Pancreas (tissue), 10 donors: ENCODE measurements around the gene ATXN1. TPM values are rescaled to one million over a fixed set of nuclear protein-coding genes. Genes with fewer than 3 reads are reported as not detected.

Experiments
- ATAC-seq, 4 donors: fragments of 200-7000 bp; cut with Tn5 transposase; one replicate each; pipeline versions ENCODE4 v1.8.0 to v1.9.1; 2020; ENCODE audit warnings: mild to moderate bottlenecking in 4 of 4, moderate library complexity in 4 of 4
- DNase-seq, 6 donors: peaks; one replicate each; pipeline ENCODE4 v3.0.0-alpha.2; 2020
- FAIRE-seq: peaks from 2 replicates; lab custom pipeline; 2012; peaks lifted over from hg19 to GRCh38; lab: Jason Lieb, UNC
- H3K27ac ChIP-seq, 4 donors: fragments of 200-600 bp; sonication (generic); 1 replicate in 3 of 4; 2 replicates in 1 of 4; pipeline versions ENCODE4 v1.5.0 to v1.8.0; 2020
- H3K27me3 ChIP-seq, 4 donors: fragments of 200-600 bp; one replicate each; pipeline ENCODE4 v1.8.0; 2021
- H3K36me3 ChIP-seq, 3 donors: fragments of 200-600 bp; sonication (generic) in 1 of 3; one replicate each; pipeline versions ENCODE4 v1.5.0 to v1.8.0; 2020 to 2021
- H3K4me1 ChIP-seq, 3 donors: fragments of 200-600 bp; one replicate each; pipeline ENCODE4 v1.8.0; 2021
- H3K4me3 ChIP-seq, 4 donors: fragments of 200-600 bp; sonication (generic) in 2 of 4; one replicate each; pipeline versions ENCODE4 v1.5.0 to v1.8.0; 2020 to 2021
- H3K9me3 ChIP-seq, 4 donors: fragments of 200-600 bp; one replicate each; pipeline ENCODE4 v1.8.0; 2021
- WGBS, 2 donors: extraction: QIAGEN DNeasy Blood & Tissue Kit; methylation state at CpG; one replicate each; pipeline ENCODE4 v1.1.7; 2013; 5-methylcytosine and 5-hydroxymethylcytosine counted together
- intact Hi-C, 3 donors: fragments of 100-400 bp; cut with DNase I; formaldehyde crosslinking; loops; one replicate each; pipeline versions ENCODE4 v1.11.1 to v1.14.2; 2022
- polyA plus RNA-seq, 2 donors: library from polyadenylated mRNA; stranded (reverse); fragments of 200-250 nt; gene quantifications; one replicate each; pipeline ENCODE4 v1.2.3, GENCODE V29; 2013
- total RNA-seq, 6 donors: library from RNA; stranded (reverse); fragmentation: NEBNext Ultra II Directional in 4 of 6; extraction: Animal tissue kit (Norgen Biotek cat#: 25700) in 4 of 6; gene quantifications; one replicate each; pipeline versions ENCODE4 v1.2.1 to v1.2.4, GENCODE V29; 2021 to 2023
- TF ChIP-seq, protein P1 (sequence below), 4 donors: fragments of 200-600 bp; sonication (generic) in 3 of 4; IDR thresholded peaks; one replicate each; pipeline versions ENCODE4 v1.5.0 to v1.8.0; 2021; ENCODE audit warnings: antibody characterized with exemption in 4 of 4
- donor health status: healthy with polysubstance abuse.
- donor health status: DM: no; HTN: no; CAD: no; lungs with moderate emphysema.
- donor health status: DM: no; HTN: no; CAD: no.
- donor health status: control.
- donor health status: control.
- donor health status: Bipolar disorder and iron deficiency.
- donor health status: DM: yes; HTN: yes; CAD: no.
- donor health status: DM: no; HTN: no; CAD: no.
- donor health status: DM: no; HTN: no; CAD: no.
- donor health status: DM: yes; HTN: yes; CAD: no.

ATXN1 gene
- total and polyA plus RNA-seq, 8 donors = 4.9 to 38.6 (median 20.5) TPM

DNA sequence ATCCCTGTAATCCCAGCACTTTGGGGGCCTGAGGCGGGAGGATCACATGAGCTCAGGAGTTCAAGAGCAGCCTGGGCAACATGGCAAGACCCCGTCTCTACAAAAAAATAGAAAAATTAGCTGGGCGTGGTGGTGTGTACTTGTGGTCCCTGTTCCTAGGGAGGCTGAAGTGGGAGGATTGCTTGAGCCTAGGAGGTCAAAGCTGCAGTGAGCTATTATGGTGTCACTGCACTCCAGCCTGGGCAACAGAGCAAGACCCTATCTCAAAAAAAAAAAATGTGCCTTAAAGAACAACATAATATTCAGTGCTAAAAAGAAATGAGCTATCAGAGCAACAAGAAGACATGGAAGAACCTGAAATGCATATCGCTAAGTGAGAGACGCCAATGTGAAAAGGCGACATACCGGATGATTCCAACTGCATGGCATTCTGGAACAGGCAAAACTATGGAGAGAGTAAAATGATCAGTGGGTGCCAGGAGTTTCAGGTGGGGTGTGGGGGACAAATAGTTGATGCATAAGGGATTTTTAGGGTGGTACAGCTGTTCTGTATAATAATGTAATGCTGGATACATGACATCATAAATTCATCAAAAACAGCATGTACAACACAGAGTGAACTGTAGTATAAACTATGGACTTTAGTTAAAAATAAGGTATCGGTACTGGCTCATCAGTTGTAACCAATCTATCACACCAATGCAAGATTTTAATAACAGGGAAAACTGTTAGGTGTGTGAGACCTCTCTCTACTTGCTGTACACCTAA lies 442.1 kb downstream of the ATXN1 start:
- Histone ChIP-seq H3K4me1 (peaks cover 0 to 14% (median 4%) of the 10 kb centered on the region in 3 donors), H3K9me3 (no peaks in the 10 kb centered on the region), H3K27ac (peak overlapping the region in 2 of 4 donors; percentile 70 to 86), H3K27me3 (no peaks in the 10 kb centered on the region), H3K4me3 (no peak overlapping the region), H3K36me3 (no peaks in the 10 kb centered on the region)
- DNase-seq (no peak), ATAC-seq (no peak), FAIRE-seq (no peak)
- intact Hi-C loops = no loop called here
- TF ChIP-seq, protein P1, sequence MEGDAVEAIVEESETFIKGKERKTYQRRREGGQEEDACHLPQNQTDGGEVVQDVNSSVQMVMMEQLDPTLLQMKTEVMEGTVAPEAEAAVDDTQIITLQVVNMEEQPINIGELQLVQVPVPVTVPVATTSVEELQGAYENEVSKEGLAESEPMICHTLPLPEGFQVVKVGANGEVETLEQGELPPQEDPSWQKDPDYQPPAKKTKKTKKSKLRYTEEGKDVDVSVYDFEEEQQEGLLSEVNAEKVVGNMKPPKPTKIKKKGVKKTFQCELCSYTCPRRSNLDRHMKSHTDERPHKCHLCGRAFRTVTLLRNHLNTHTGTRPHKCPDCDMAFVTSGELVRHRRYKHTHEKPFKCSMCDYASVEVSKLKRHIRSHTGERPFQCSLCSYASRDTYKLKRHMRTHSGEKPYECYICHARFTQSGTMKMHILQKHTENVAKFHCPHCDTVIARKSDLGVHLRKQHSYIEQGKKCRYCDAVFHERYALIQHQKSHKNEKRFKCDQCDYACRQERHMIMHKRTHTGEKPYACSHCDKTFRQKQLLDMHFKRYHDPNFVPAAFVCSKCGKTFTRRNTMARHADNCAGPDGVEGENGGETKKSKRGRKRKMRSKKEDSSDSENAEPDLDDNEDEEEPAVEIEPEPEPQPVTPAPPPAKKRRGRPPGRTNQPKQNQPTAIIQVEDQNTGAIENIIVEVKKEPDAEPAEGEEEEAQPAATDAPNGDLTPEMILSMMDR (IDR thresholded peaks at IDR 0.05) = no peak
- 95 to 98% methylated on average over 8 of the region's 8 CpGs for WGBS, 2 donors

DNA sequence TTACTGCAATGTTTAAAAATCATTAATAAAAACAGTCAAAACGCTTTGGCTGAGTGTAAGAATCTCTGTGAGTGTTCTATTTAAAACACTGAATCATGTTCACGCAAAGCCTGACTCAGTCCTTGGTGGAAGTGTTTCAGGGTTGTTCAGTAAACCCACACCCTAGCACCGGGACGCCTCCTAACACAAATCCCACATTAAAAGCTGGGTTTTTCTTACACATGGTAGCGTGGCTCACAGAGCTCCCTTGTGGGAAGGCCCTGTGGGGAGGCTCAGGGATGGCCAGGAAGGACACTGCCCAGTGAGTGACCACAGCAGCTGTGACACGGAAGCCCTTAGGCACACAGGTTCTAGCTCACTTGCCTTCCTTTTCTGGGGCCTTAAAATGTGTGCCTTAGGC lies 442.7 kb downstream of the ATXN1 start:
- DNase-seq = no peak
- 78 to 79% methylated on average over 6 of the region's 6 CpGs for WGBS, 2 donors
- intact Hi-C loops = no loop called here
- H3K27me3 ChIP-seq = no peaks in the 10 kb centered on the region
- peaks cover 0 to 14% (median 4%) of the 10 kb centered on the region in 3 donors for H3K4me1 ChIP-seq
- no peaks in the 10 kb centered on the region for H3K9me3 ChIP-seq
- peak in 1 of 4 donors; percentile 4 for ATAC-seq
- no peaks in the 10 kb centered on the region for H3K36me3 ChIP-seq
- no peak for FAIRE-seq
- TF ChIP-seq, protein P1 (IDR thresholded peaks at IDR 0.05) = no peak
- H3K27ac ChIP-seq = peak overlapping the region in 1 of 4 donors; percentile 3
- H3K4me3 ChIP-seq = no peak overlapping the region

DNA sequence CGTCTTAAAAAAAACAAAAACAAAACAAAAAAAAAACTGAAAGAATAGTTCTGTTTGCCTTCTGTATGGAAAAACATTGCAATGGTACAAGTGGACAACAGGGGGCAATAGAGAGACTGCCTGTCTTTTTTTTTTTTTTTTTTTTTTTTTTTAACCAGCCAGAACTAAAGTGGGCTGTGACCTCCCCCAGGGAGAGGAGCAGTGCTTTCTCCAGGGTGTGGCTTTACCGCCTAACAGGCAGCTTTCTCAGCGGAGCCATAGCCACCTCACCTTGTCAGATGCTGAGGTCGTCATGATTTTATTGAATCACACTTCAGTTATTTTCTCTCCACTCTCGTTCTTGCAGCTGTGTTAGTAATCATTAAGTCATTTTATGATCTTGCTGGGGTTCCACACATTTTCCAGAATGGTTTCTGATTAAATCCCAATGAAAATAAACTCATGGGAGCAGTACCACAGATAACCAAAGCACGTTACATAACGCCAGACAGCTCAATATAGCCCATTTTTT lies 444.5 kb downstream of the ATXN1 start:
- peak in 1 of 6 donors; percentile 16 for DNase-seq
- Histone ChIP-seq H3K9me3 (no peaks in the 10 kb centered on the region), H3K4me3 (no peak overlapping the region), H3K27ac (no peak overlapping the region), H3K36me3 (no peaks in the 10 kb centered on the region), H3K4me1 (peaks cover 0 to 14% (median 4%) of the 10 kb centered on the region in 3 donors), H3K27me3 (no peaks in the 10 kb centered on the region)
- FAIRE-seq = no peak
- peak in 2 of 4 donors; percentile 17 to 25 for ATAC-seq
- TF ChIP-seq, protein P1 (IDR thresholded peaks at IDR 0.05) = peak; percentile 41 to 79 (median 63)
- 66 to 75% methylated on average over 7 of the region's 7 CpGs for WGBS, 2 donors
- intact Hi-C loops = no loop called here

DNA sequence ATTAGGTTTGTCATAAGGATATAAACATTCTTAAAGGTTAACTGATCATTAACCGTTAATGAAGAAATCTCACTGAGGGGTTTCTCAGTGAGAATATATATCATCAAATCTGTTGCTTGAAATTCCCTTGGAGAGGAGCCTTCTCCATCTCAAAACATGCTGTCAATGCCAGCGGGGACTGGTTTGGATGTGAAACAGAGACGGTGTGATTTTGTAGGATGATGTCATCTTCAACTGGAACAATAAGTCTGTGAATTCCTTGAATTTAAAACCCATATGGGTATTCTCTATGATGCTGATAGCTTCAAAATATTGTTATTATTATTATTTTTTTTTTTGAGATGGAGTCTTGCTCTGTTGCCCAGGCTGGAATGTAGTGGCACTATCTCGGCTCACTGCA lies 447.0 kb downstream of the ATXN1 start:
- DNase-seq = no peak
- no peak for ATAC-seq
- no peaks in the 10 kb centered on the region for H3K27me3 ChIP-seq
- H3K27ac ChIP-seq = no peak overlapping the region
- WGBS, 2 donors = 93 to 94% methylated on average over 4 of the region's 4 CpGs
- no peak for FAIRE-seq
- intact Hi-C loops = no loop called here
- TF ChIP-seq, protein P1 (IDR thresholded peaks at IDR 0.05) = no peak
- no peak overlapping the region for H3K4me3 ChIP-seq
- H3K36me3 ChIP-seq = no peaks in the 10 kb centered on the region
- H3K4me1 ChIP-seq = no peaks in the 10 kb centered on the region
- no peaks in the 10 kb centered on the region for H3K9me3 ChIP-seq

DNA sequence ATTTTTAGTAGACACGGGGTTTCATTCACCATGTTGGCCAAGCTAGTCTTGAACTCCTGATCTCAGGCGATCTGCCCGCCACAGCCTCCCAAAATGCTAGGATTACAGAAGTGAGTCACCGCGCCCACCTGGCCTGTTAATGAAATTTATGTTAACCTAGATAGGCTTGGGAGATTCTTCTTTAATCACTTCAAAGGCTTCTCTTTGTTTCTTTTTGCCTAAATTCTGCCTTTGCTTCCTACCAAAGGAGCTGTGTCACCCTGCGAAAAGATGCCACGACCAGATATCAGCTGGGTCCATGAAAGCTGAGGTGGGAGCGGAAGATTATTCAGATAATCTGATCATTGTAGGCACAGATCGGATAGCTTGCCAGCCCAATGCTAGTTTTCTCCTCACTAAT lies 447.5 kb downstream of the ATXN1 start:
- H3K4me3 ChIP-seq = no peak overlapping the region
- FAIRE-seq (no peak), ATAC-seq (no peak), DNase-seq (no peak)
- 96 to 99% methylated on average over 9 of the region's 9 CpGs for WGBS, 2 donors
- intact Hi-C loops = no loop called here
- H3K36me3 ChIP-seq = no peaks in the 10 kb centered on the region
- no peaks in the 10 kb centered on the region for H3K27me3 ChIP-seq
- no peak overlapping the region for H3K27ac ChIP-seq
- TF ChIP-seq, protein P1 (IDR thresholded peaks at IDR 0.05) = no peak
- H3K9me3 ChIP-seq = no peaks in the 10 kb centered on the region
- H3K4me1 ChIP-seq = no peaks in the 10 kb centered on the region
